C4-2B (cell line): Measurements from ENCODE around the gene HSBP1L1.

Source experiments
- CTCF ChIP-seq: fragments of 450-650 bp; conservative IDR thresholded peaks from 2 replicates; pipeline ENCODE4 v1.5.1; 2017; ENCODE audit warnings: mild to moderate bottlenecking
- ZFX ChIP-seq: fragments of 450-650 bp; IDR thresholded peaks from 2 replicates; pipeline ENCODE4 v1.6.1; 2017

- TF ChIP-seq CTCF: no peak
- TF ChIP-seq ZFX: no peak
These were observed 14.6 kb upstream of the HSBP1L1 start for GRCh38 chr18:79949697-79950487.
